RPMI7951 (cell line): ENCODE data around the gene ZNF329. TPM values are rescaled to one million over a fixed set of nuclear protein-coding genes. Genes with fewer than 3 reads are reported as not detected.
A peak's percentile ranks its signal among the peaks of the same experiment; 100 is the strongest.

Experiments
- DNase-seq: peaks from one replicate; pipeline ENCODE4 v3.0.0-alpha.2; 2012; ENCODE audit warnings: low read depth
- total RNA-seq: library from RNA; depleted of rRNA; stranded (reverse); fragments of >200 nt; shearing (Covaris generic); gene quantifications from 2 replicates; pipeline ENCODE4 v1.2.3, GENCODE V29; 2014

Gene ZNF329
- total RNA-seq, 1 experiment from 2014 or later: 6.8 TPM

GRCh38 chr19:58118979-58119733 is 31.4 kb downstream of the ZNF329 start:
- no peak for DNase-seq

- peak; percentile 26 for DNase-seq
Measured at GRCh38 chr19:58117841-58118575, 32.6 kb downstream of the ZNF329 start.

- no peak for DNase-seq
Measured at GRCh38 chr19:58108546-58108817, 42.1 kb downstream of the ZNF329 start.

- DNase-seq: no peak
Measured at GRCh38 chr19:58107778-58108545, 42.6 kb downstream of the ZNF329 start.

GRCh38 chr19:58098682-58098998 is 51.9 kb downstream of the ZNF329 start:
- no peak for DNase-seq

- DNase-seq: peak; percentile 77
Measured at GRCh38 chr19:58097781-58098681, 52.6 kb downstream of the ZNF329 start, which contains the start of gene ZSCAN18. Gene ZSCAN18 (minus strand): TSS chr19:58098231. CDS start chr19:58090267, 7,964 bp downstream.

- DNase-seq: no peak
Measured at GRCh38 chr19:58097349-58097748, 53.2 kb downstream of the ZNF329 start.

GRCh38 chr19:58096884-58097283 is 53.7 kb downstream of the ZNF329 start:
- no peak for DNase-seq

- DNase-seq: no peak
Measured at GRCh38 chr19:58095328-58095727, 55.3 kb downstream of the ZNF329 start.

GRCh38 chr19:58093071-58093470 is 57.5 kb downstream of the ZNF329 start:
- no peak for DNase-seq

GRCh38 chr19:58091251-58091995 is 59.2 kb downstream of the ZNF329 start:
- DNase-seq: peak; percentile 7

- no peak for DNase-seq
Measured at GRCh38 chr19:58089846-58090245, 60.7 kb downstream of the ZNF329 start.

- no peak for DNase-seq
Measured at GRCh38 chr19:58088521-58089052, 62.0 kb downstream of the ZNF329 start.

- DNase-seq: no peak
Measured at GRCh38 chr19:58086825-58087710, 63.5 kb downstream of the ZNF329 start.

- no peak for DNase-seq
Measured at GRCh38 chr19:58085348-58085875, 65.2 kb downstream of the ZNF329 start.

- DNase-seq: no peak
Measured at GRCh38 chr19:58084596-58085347, 65.8 kb downstream of the ZNF329 start.

GRCh38 chr19:58083021-58083420 is 67.6 kb downstream of the ZNF329 start:
- DNase-seq: no peak

- DNase-seq: no peak
Measured at GRCh38 chr19:58079792-58080191, 70.8 kb downstream of the ZNF329 start.
